DOHH2 (cell line): ENCODE data around the gene GJB1.

ENCODE experiments used
- EZH2phosphoT487 ChIP-seq: fragments of 200-600 bp; sonication (generic); IDR thresholded peaks from 2 replicates; pipeline ENCODE4 v1.6.1; 2017; ENCODE audit warnings: borderline replicate concordance, mild to moderate bottlenecking, antibody characterized with exemption, low read length, moderate library complexity, mixed read lengths
- TF ChIP-seq, protein P1 (sequence below): fragments of 200-600 bp; sonication (generic); IDR thresholded peaks from one replicate; pipeline ENCODE4 v1.5.1; 2014; ENCODE audit warnings: antibody characterized with exemption, mild to moderate bottlenecking, low read depth, low read length; ENCODE audit not compliant: poor library complexity, severe bottlenecking

GRCh38 chrX:71198066-71198465 lies 25.0 kb upstream of the GJB1 start:
- TF ChIP-seq, protein P1, sequence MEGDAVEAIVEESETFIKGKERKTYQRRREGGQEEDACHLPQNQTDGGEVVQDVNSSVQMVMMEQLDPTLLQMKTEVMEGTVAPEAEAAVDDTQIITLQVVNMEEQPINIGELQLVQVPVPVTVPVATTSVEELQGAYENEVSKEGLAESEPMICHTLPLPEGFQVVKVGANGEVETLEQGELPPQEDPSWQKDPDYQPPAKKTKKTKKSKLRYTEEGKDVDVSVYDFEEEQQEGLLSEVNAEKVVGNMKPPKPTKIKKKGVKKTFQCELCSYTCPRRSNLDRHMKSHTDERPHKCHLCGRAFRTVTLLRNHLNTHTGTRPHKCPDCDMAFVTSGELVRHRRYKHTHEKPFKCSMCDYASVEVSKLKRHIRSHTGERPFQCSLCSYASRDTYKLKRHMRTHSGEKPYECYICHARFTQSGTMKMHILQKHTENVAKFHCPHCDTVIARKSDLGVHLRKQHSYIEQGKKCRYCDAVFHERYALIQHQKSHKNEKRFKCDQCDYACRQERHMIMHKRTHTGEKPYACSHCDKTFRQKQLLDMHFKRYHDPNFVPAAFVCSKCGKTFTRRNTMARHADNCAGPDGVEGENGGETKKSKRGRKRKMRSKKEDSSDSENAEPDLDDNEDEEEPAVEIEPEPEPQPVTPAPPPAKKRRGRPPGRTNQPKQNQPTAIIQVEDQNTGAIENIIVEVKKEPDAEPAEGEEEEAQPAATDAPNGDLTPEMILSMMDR, result no peak
- TF ChIP-seq EZH2phosphoT487, result no peak
